ENCODE measurements around the gene STC2. TPM values are rescaled to one million over a fixed set of nuclear protein-coding genes. Genes with fewer than 3 reads are reported as not detected.

STC2 gene
- total RNA-seq, 1 donor from 2014 or later = 2.6 TPM

DNA sequence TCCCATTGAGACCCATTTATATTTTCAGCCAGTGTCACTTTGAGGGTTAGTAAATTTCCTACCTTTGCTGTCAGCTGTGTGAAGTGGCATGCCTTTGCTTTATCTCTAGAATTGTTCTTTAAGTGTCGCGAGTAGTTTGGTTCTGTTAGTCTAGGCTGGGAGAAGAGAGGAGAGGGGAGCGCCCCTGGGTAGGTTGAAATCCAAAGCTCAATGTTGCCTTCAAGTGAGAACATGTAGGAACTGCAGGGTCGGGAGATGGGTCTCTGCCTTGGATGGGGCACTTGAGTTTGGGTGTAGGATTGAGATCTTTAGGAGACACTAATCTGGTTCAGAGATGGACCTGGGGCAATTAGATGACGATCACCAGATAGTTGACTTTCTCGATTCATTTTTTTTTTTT is 46.3 kb downstream of the STC2 start:
- H3K27ac Mint-ChIP-seq (ENCODE audit: unreplicated experiment) = no peak overlapping the region
- no peaks in the 10 kb centered on the region for H3K36me3 Mint-ChIP-seq (ENCODE audit: low read depth)
- H3K4me3 Mint-ChIP-seq = no peak overlapping the region
- peaks cover 19% of the 10 kb centered on the region for H3K4me1 Mint-ChIP-seq
- H3K27me3 Mint-ChIP-seq (ENCODE audit: low read depth) = peaks cover 56% of the 10 kb centered on the region
- DNase-seq (ENCODE audit: low read depth, low spot score) = no peak
- peaks cover 9% of the 10 kb centered on the region for H3K9me3 Mint-ChIP-seq
- peak; percentile 55 for TF ChIP-seq CTCF (conservative IDR thresholded peaks at IDR 0.05)

DNA sequence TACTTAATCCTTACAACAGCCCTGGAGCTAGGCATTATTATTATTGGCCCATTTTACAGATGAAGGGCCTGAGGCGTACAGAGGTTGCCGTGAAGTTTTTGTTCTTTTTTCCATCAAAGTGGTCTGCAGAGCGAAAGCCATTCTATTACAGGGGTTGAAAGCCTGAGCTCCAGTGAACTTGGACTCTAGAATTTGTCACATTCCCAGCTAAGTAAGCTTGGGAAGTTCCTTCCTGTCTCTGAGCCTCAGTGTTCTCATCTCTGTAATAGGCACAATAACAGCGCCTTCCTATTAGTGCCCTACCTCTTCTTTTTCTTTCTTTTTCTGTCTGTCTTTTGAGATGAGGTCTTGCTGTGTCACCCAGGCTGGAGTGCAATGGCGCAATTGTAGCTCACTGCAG is 49.0 kb downstream of the STC2 start:
- peaks cover 30% of the 10 kb centered on the region for H3K27me3 Mint-ChIP-seq (ENCODE audit: low read depth)
- TF ChIP-seq CTCF (conservative IDR thresholded peaks at IDR 0.05) = no peak
- peaks cover 7% of the 10 kb centered on the region for H3K9me3 Mint-ChIP-seq
- peaks cover 15% of the 10 kb centered on the region for H3K4me1 Mint-ChIP-seq
- no peak overlapping the region for H3K27ac Mint-ChIP-seq (ENCODE audit: unreplicated experiment)
- DNase-seq (ENCODE audit: low read depth, low spot score) = no peak
- H3K36me3 Mint-ChIP-seq (ENCODE audit: low read depth) = no peaks in the 10 kb centered on the region
- no peak overlapping the region for H3K4me3 Mint-ChIP-seq

DNA sequence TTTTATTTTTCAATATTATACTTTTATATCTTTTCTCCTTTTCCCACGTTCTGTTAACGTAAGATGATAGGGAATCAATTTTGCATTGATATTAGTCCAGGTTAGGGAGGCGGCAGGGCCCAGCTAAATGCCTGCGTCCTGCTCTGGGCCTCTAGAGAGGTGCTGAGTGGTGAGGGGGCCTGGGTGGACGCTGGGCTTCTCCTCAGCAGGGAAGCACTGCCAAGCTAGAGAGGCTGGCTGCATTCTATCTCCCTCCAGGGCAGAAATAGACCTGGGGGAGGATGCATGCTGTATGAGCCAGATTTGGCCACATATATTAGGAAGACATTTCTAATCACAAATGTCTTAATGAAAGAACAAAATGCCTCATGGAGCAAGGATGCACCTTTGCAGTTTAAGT is 49.6 kb downstream of the STC2 start:
- Mint-ChIP-seq H3K4me1 (peaks cover 15% of the 10 kb centered on the region), H3K27ac (ENCODE audit: unreplicated experiment) (no peak overlapping the region), H3K9me3 (peaks cover 6% of the 10 kb centered on the region), H3K36me3 (ENCODE audit: low read depth) (no peaks in the 10 kb centered on the region), H3K27me3 (ENCODE audit: low read depth) (peaks cover 27% of the 10 kb centered on the region), H3K4me3 (no peak overlapping the region)
- DNase-seq (ENCODE audit: low read depth, low spot score) = no peak
- TF ChIP-seq CTCF (conservative IDR thresholded peaks at IDR 0.05) = no peak

- peaks cover 22% of the 10 kb centered on the region for H3K27me3 Mint-ChIP-seq (ENCODE audit: low read depth)
- H3K4me1 Mint-ChIP-seq = peaks cover 11% of the 10 kb centered on the region
- H3K4me3 Mint-ChIP-seq = no peak overlapping the region
- peaks cover 6% of the 10 kb centered on the region for H3K9me3 Mint-ChIP-seq
- H3K27ac Mint-ChIP-seq (ENCODE audit: unreplicated experiment) = no peak overlapping the region
- TF ChIP-seq CTCF (conservative IDR thresholded peaks at IDR 0.05) = no peak
- DNase-seq (ENCODE audit: low read depth, low spot score) = no peak
- no peaks in the 10 kb centered on the region for H3K36me3 Mint-ChIP-seq (ENCODE audit: low read depth)
Observed at GRCh38 chr5:173278172-173278571, 50.0 kb downstream of the STC2 start.

DNA sequence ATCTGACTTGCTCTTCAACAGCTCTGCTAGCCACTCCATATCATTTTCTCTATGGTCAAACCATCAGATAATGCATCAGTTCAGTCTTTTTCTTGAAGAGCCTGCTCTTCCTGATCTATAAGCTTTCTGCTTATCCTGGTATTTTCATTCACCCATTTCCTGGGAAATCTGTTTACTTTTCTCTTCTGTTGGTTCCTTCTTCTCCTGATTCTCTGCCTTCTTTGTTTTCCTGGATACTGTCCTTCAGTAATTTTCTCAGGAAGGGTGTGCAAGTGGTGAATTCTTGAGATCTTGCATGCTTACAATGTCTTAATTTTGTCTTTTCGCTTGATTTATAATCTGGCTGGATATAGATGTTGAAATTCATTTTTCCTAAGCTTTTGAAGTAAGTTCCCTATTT is 53.4 kb downstream of the STC2 start:
- Mint-ChIP-seq H3K27me3 (ENCODE audit: low read depth) (peaks cover 2% of the 10 kb centered on the region), H3K4me1 (no peaks in the 10 kb centered on the region), H3K27ac (ENCODE audit: unreplicated experiment) (no peak overlapping the region), H3K9me3 (peaks cover 4% of the 10 kb centered on the region), H3K4me3 (no peak overlapping the region), H3K36me3 (ENCODE audit: low read depth) (no peaks in the 10 kb centered on the region)
- no peak for TF ChIP-seq CTCF (conservative IDR thresholded peaks at IDR 0.05)
- no peak for DNase-seq (ENCODE audit: low read depth, low spot score)

GRCh38 chr5:173271419-173271818 is 56.8 kb downstream of the STC2 start:
- H3K4me3 Mint-ChIP-seq = no peak overlapping the region
- H3K27me3 Mint-ChIP-seq (ENCODE audit: low read depth) = peaks cover 2% of the 10 kb centered on the region
- peaks cover 4% of the 10 kb centered on the region for H3K9me3 Mint-ChIP-seq
- DNase-seq (ENCODE audit: low read depth, low spot score) = no peak
- peaks cover 3% of the 10 kb centered on the region for H3K4me1 Mint-ChIP-seq
- no peaks in the 10 kb centered on the region for H3K36me3 Mint-ChIP-seq (ENCODE audit: low read depth)
- H3K27ac Mint-ChIP-seq (ENCODE audit: unreplicated experiment) = no peak overlapping the region
- no peak for TF ChIP-seq CTCF (conservative IDR thresholded peaks at IDR 0.05)

All from neural crest cell (in vitro differentiated cells).